Transverse colon (tissue), 4 donors: Measurements from ENCODE around the gene FAT3. TPM values are rescaled to one million over a fixed set of nuclear protein-coding genes. Genes with fewer than 3 reads are reported as not detected.

Experiments
- DNase-seq: peaks from one replicate; pipeline ENCODE4 v3.0.0-alpha.2; 2019
- H3K27ac ChIP-seq, 4 donors: fragments of 200-600 bp; sonication (generic); 2 replicates each; pipeline ENCODE4 v1.5.1; 2016 to 2018; ENCODE audit warnings: inconsistent platforms in 4 of 4
- H3K27me3 ChIP-seq: fragments of 200-600 bp; sonication (generic); 2 replicates; pipeline ENCODE4 v1.5.1; 2017; ENCODE audit warnings: inconsistent platforms
- H3K36me3 ChIP-seq, 4 donors: fragments of 200-600 bp; sonication (generic); 2 replicates each; pipeline ENCODE4 v1.5.1; 2017 to 2019; ENCODE audit warnings: inconsistent platforms in 4 of 4
- H3K4me1 ChIP-seq, 4 donors: fragments of 200-600 bp; sonication (generic); 2 replicates each; pipeline ENCODE4 v1.5.1; 2017 to 2020; ENCODE audit warnings: inconsistent platforms in 4 of 4
- H3K4me3 ChIP-seq, 4 donors: fragments of 200-600 bp; sonication (generic); 1 replicate in 1 of 4; 2 replicates in 3 of 4; pipeline versions ENCODE4 v1.5.1 to v1.6.1; 2017 to 2019; ENCODE audit warnings: inconsistent platforms in 4 of 4
- H3K9me3 ChIP-seq, 2 donors: fragments of 200-600 bp; sonication (generic); 2 replicates each; pipeline ENCODE4 v1.5.1; 2017 to 2019; ENCODE audit warnings: inconsistent platforms in 2 of 2
- EP300 ChIP-seq: sonication (generic); formaldehyde crosslinking; IDR thresholded peaks from one replicate; pipeline ENCODE4 v1.6.1; 2017; ENCODE audit warnings: antibody characterized with exemption, low read depth
- POLR2A ChIP-seq: fragments of 450-650 bp; IDR thresholded peaks from one replicate; pipeline ENCODE4 v1.6.1; 2016; ENCODE audit warnings: antibody characterized with exemption, mild to moderate bottlenecking, moderate library complexity
- POLR2AphosphoS5 ChIP-seq, 3 donors: sonication (generic); formaldehyde crosslinking; IDR thresholded peaks; one replicate each; pipeline ENCODE4 v1.6.1; 2016; ENCODE audit warnings: antibody characterized with exemption in 3 of 3
- WGBS, 2 donors: methylation state at CpG; one replicate each; pipeline ENCODE4 v1.1.5; 2018; ENCODE audit warnings: low coverage in 1 of 2; 5-methylcytosine and 5-hydroxymethylcytosine counted together
- in situ Hi-C, 4 donors: fragments of 200-750 bp; cut with MboI; loops; one replicate each; pipeline versions ENCODE4 v1.15.0 to v1.15.1; 2017; ENCODE audit warnings: low sequenced_read_pairs in 3 of 4, low pct_ligation_motif_present in 1 of 4, low pct_unique_long_range_greater_than_20kb in 1 of 4
- intact Hi-C: fragments of 100-400 bp; cut with DNase I; formaldehyde crosslinking; loops from one replicate; pipeline ENCODE4 v1.15.1; 2023; ENCODE audit warnings: low total_unique reads
- total RNA-seq, 4 donors: library from RNA; depleted of rRNA; stranded (reverse); fragments of >200 nt; gene quantifications; one replicate each; pipeline ENCODE4 v1.1.0, GENCODE V29; 2016
- TF ChIP-seq, protein P1 (sequence below), 5 experiments: fragments of 200-600 bp in 3 of 5; fragments of 450-650 bp in 2 of 5; sonication (generic) in 3 of 5; IDR thresholded peaks; 1 replicate in 2 of 5; 2 replicates in 3 of 5; pipeline ENCODE4 v1.5.1; 2016 to 2017; ENCODE audit warnings: antibody characterized with exemption in 5 of 5, inconsistent platforms in 3 of 5, mild to moderate bottlenecking in 2 of 5, moderate library complexity in 1 of 5

Gene FAT3
- total RNA-seq, 4 donors from 2014 or later, result 0.40 to 1.9 (median 0.66) TPM

DNA sequence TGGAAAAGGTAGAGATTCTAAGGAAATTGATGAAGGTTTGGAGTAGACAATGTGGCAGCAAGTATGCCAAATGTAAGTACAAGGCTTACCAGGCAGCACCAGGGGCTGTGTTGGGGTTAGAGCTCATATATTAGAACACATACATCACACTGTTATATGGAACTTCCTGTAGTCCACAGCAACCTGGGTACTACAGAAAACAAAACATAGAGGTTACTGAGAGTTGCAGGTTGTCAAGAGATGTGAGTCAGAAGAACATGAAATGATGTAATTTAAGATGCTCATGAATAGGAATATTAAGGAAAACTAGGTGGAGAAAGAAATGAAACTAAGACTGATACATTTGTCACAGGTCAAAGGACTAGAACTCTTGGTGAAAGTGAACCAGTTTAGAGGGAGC, 22.0 kb downstream of the FAT3 start:
- Histone ChIP-seq H3K9me3 (no peaks in the 10 kb centered on the region), H3K27me3 (no peaks in the 10 kb centered on the region), H3K4me3 (no peak overlapping the region), H3K36me3 (no peaks in the 10 kb centered on the region), H3K27ac (no peak overlapping the region), H3K4me1 (no peaks in the 10 kb centered on the region)
- TF ChIP-seq, protein P1, sequence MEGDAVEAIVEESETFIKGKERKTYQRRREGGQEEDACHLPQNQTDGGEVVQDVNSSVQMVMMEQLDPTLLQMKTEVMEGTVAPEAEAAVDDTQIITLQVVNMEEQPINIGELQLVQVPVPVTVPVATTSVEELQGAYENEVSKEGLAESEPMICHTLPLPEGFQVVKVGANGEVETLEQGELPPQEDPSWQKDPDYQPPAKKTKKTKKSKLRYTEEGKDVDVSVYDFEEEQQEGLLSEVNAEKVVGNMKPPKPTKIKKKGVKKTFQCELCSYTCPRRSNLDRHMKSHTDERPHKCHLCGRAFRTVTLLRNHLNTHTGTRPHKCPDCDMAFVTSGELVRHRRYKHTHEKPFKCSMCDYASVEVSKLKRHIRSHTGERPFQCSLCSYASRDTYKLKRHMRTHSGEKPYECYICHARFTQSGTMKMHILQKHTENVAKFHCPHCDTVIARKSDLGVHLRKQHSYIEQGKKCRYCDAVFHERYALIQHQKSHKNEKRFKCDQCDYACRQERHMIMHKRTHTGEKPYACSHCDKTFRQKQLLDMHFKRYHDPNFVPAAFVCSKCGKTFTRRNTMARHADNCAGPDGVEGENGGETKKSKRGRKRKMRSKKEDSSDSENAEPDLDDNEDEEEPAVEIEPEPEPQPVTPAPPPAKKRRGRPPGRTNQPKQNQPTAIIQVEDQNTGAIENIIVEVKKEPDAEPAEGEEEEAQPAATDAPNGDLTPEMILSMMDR (IDR thresholded peaks at IDR 0.05), result no peak
- no peak for TF ChIP-seq POLR2A
- no peak for TF ChIP-seq POLR2AphosphoS5 (IDR thresholded peaks at IDR 0.05)
- no peak for TF ChIP-seq EP300
- in situ Hi-C loops, result no loop called here
- DNase-seq, result no peak
- intact Hi-C loops, result no loop called here

DNA sequence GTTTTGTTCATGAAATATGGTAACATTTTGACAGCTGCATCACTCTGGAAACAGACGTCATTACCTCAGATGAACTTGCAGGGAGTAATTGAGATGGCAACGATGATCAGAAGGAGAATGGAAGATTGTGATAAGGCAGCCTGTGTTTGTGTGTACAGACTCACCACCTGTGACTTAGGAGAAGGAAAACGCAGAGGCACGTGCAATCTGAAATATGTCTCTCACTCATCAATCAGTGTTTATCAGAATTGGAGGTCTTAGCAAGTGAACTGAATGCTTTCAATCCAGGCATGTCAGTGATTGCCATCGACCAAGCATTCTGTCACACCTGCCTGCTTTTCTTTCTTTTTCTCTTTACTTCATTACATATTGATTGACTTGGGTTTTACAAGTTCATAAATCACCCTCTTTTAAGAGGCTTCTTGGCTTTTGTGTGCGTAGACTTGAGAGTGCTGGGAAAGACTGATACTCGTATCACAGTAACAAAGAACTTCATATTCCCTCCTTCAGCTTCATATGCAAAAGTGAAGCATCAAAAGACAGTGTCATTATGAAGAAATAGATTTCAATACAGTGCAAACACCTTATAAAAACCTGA, 24.6 kb downstream of the FAT3 start:
- Histone ChIP-seq H3K27me3 (no peaks in the 10 kb centered on the region), H3K9me3 (no peaks in the 10 kb centered on the region), H3K27ac (no peak overlapping the region), H3K4me3 (no peak overlapping the region), H3K4me1 (no peaks in the 10 kb centered on the region), H3K36me3 (no peaks in the 10 kb centered on the region)
- no peak for TF ChIP-seq EP300
- TF ChIP-seq, protein P1 (IDR thresholded peaks at IDR 0.05), result no peak
- TF ChIP-seq POLR2AphosphoS5 (IDR thresholded peaks at IDR 0.05), result no peak
- no peak for TF ChIP-seq POLR2A
- no peak for DNase-seq
- in situ Hi-C loops, result no loop called here
- intact Hi-C loops, result no loop called here
- 53 to 66% methylated on average over 5 to 7 of the region's 7 CpGs for WGBS, 2 donors

DNA sequence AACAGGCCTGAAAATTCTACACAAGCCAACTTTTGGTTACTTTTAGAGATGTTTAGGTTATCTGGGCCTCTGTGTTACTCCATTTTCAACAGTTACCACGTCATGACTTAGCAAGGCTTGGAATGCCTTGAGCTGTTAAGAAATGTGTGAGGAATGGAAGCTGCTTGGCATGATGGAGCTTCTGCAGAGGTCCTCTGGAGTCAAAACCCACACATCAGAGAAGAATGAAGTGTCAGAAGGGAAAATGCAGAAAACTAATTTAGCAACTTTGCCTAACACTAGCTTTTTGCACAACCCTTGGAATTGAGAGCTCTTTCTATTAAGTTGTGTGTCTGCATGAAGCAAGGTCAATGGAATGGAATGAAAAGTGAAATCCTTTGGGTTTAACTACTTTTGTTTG, 27.4 kb downstream of the FAT3 start:
- no peaks in the 10 kb centered on the region for H3K4me1 ChIP-seq
- TF ChIP-seq POLR2AphosphoS5 (IDR thresholded peaks at IDR 0.05), result no peak
- no peak for TF ChIP-seq EP300
- TF ChIP-seq, protein P1 (IDR thresholded peaks at IDR 0.05), result no peak
- no peak for TF ChIP-seq POLR2A
- intact Hi-C loops, result no loop called here
- H3K27ac ChIP-seq, result no peak overlapping the region
- DNase-seq, result no peak
- in situ Hi-C loops, result no loop called here
- no peaks in the 10 kb centered on the region for H3K27me3 ChIP-seq
- no peaks in the 10 kb centered on the region for H3K9me3 ChIP-seq
- no peaks in the 10 kb centered on the region for H3K36me3 ChIP-seq
- H3K4me3 ChIP-seq, result no peak overlapping the region
- WGBS, 2 donors, result 40 to 67% methylated on average over 1 of the region's 1 CpG

DNA sequence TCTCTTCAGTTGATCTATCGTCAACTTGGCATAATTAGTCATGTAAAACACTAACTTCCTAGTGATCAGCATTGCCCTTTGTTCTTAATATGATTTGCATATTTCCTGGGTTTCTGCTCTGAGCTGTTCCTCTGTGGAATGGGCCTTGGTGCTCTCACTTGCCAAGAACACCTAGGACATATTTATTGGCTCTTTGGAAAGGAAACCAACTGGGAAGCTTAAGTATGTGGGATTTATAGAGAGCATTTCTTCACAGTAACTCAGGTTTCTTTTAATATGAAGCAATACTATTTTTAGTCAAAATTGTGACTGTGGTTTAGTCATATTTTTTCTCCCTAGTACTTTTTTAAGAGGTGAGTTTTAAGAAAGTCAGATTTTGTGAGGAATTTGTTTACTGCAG, 28.8 kb downstream of the FAT3 start:
- DNase-seq, result no peak
- H3K27ac ChIP-seq, result no peak overlapping the region
- H3K9me3 ChIP-seq, result no peaks in the 10 kb centered on the region
- no peaks in the 10 kb centered on the region for H3K4me1 ChIP-seq
- H3K4me3 ChIP-seq, result no peak overlapping the region
- 77% methylated on average over 1 of the region's 1 CpG; no CpG with 5 or more reads in 1 of the 2 donors for WGBS, 2 donors
- in situ Hi-C loops, result no loop called here
- no peaks in the 10 kb centered on the region for H3K27me3 ChIP-seq
- no peaks in the 10 kb centered on the region for H3K36me3 ChIP-seq
- no peak for TF ChIP-seq POLR2AphosphoS5 (IDR thresholded peaks at IDR 0.05)
- intact Hi-C loops, result no loop called here

DNA sequence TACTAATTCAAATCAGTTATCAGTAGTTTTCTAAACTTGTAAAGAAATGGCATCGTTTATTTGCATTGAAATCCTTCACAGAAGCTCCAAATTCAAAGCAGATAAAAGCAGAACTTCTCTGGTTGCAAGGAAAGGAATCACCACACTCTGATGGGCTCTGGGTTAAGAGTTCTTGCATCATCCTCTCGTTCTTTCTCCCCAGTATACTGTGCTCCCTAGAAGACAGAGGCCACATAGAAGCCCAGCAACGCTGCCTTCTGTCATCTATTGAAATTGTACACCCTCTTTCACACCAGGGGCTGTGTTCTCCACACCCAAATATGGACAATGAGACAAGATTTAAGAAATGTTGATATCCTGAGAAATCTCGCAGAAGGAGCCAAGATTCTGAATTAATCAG, 29.3 kb downstream of the FAT3 start:
- in situ Hi-C loops (no loop called here), intact Hi-C loops (no loop called here)
- Histone ChIP-seq H3K27me3 (no peaks in the 10 kb centered on the region), H3K4me1 (no peaks in the 10 kb centered on the region), H3K36me3 (no peaks in the 10 kb centered on the region), H3K9me3 (no peaks in the 10 kb centered on the region), H3K4me3 (no peak overlapping the region), H3K27ac (no peak overlapping the region)
- no peak for DNase-seq
- WGBS, 2 donors, result 65 to 79% methylated on average over 4 of the region's 4 CpGs
- TF ChIP-seq POLR2AphosphoS5 (IDR thresholded peaks at IDR 0.05) (no peak), EP300 (no peak), POLR2A (no peak)
- TF ChIP-seq, protein P1 (IDR thresholded peaks at IDR 0.05), result no peak
